Neutrophil (primary cell): ENCODE results near the gene ERG.

ENCODE experiments used
- H3K27ac ChIP-seq: fragments of 200-600 bp; sonication (generic); 2 replicates; pipeline ENCODE4 v1.5.1; 2016; ENCODE audit warnings: mild to moderate bottlenecking, moderate library complexity
- H3K27me3 ChIP-seq: fragments of 200-600 bp; sonication (generic); 2 replicates; pipeline ENCODE4 v1.6.0; 2016; ENCODE audit warnings: mild to moderate bottlenecking
- H3K36me3 ChIP-seq: fragments of 200-600 bp; sonication (generic); 2 replicates; pipeline ENCODE4 v1.5.1; 2017
- H3K4me1 ChIP-seq, 2 experiments: fragments of 200-600 bp in 1 of 2; sonication (generic) in 1 of 2; 1 replicate in 1 of 2; 2 replicates in 1 of 2; pipeline versions ENCODE4 v1.5.1 to v1.6.1; 2013 to 2016; ENCODE audit warnings: low read depth in 1 of 2, low read length in 1 of 2, mild to moderate bottlenecking in 1 of 2, moderate library complexity in 1 of 2; ENCODE audit not compliant: control insufficient read depth in 1 of 2, insufficient read depth in 1 of 2
- H3K4me3 ChIP-seq, 2 experiments: fragments of 200-600 bp in 1 of 2; sonication (generic) in 1 of 2; 1 replicate in 1 of 2; 2 replicates in 1 of 2; pipeline ENCODE4 v1.5.1; 2013 to 2016; ENCODE audit warnings: low read depth in 1 of 2, low read length in 1 of 2, mild to moderate bottlenecking in 1 of 2, moderate library complexity in 1 of 2
- H3K9me3 ChIP-seq: fragments of 200-600 bp; sonication (generic); 2 replicates; pipeline ENCODE4 v1.5.1; 2016
- CTCF ChIP-seq: fragments of 200-600 bp; sonication (generic); IDR thresholded peaks from 2 replicates; pipeline ENCODE4 v1.5.1; 2016; ENCODE audit warnings: antibody characterized with exemption

The ERG gene

GRCh38 chr21:38448671-38449385 is 49.4 kb downstream of the ERG start:
- no peaks in the 10 kb centered on the region for H3K36me3 ChIP-seq
- H3K27me3 ChIP-seq: no peaks in the 10 kb centered on the region
- H3K27ac ChIP-seq: peak overlapping the region; percentile 71

GRCh38 chr21:38447611-38448010 is 50.7 kb downstream of the ERG start:
- no peaks in the 10 kb centered on the region for H3K27me3 ChIP-seq
- H3K4me1 ChIP-seq: peaks cover 28 to 29% of the 10 kb centered on the region in 2 experiments
- H3K4me3 ChIP-seq: no peak overlapping the region
- no peaks in the 10 kb centered on the region for H3K9me3 ChIP-seq
- peaks cover 3% of the 10 kb centered on the region for H3K36me3 ChIP-seq
- no peak for TF ChIP-seq CTCF
- H3K27ac ChIP-seq: peak overlapping the region; percentile 71

More at GRCh38 chr21:38448671-38449385, 49.4 kb downstream of the ERG start:
- H3K4me1 ChIP-seq: peaks cover 28 to 29% of the 10 kb centered on the region in 2 experiments
- no peaks in the 10 kb centered on the region for H3K9me3 ChIP-seq
- H3K4me3 ChIP-seq: no peak overlapping the region
- no peak for TF ChIP-seq CTCF

- Histone ChIP-seq H3K27ac (no peak overlapping the region), H3K4me3 (no peak overlapping the region), H3K9me3 (no peaks in the 10 kb centered on the region), H3K4me1 (peaks cover 44% of the 10 kb centered on the region in 2 experiments), H3K27me3 (no peaks in the 10 kb centered on the region), H3K36me3 (peaks cover 3% of the 10 kb centered on the region)
- no peak for TF ChIP-seq CTCF
Measured at GRCh38 chr21:38444691-38445090, 53.6 kb downstream of the ERG start.

GRCh38 chr21:38443110-38443509 is 55.2 kb downstream of the ERG start:
- TF ChIP-seq CTCF: no peak
- H3K27me3 ChIP-seq: no peaks in the 10 kb centered on the region
- H3K4me1 ChIP-seq: peaks cover 49 to 50% of the 10 kb centered on the region in 2 experiments
- no peak overlapping the region for H3K4me3 ChIP-seq
- no peaks in the 10 kb centered on the region for H3K9me3 ChIP-seq
- peaks cover 3% of the 10 kb centered on the region for H3K36me3 ChIP-seq
- H3K27ac ChIP-seq: peak overlapping the region; percentile 11

GRCh38 chr21:38441153-38441552 is 57.1 kb downstream of the ERG start:
- peaks cover 3% of the 10 kb centered on the region for H3K36me3 ChIP-seq
- H3K27ac ChIP-seq: peak overlapping the region; percentile 81
- no peak for TF ChIP-seq CTCF
- peaks cover 49 to 50% of the 10 kb centered on the region in 2 experiments for H3K4me1 ChIP-seq
- no peaks in the 10 kb centered on the region for H3K27me3 ChIP-seq
- H3K4me3 ChIP-seq: no peak overlapping the region
- H3K9me3 ChIP-seq: no peaks in the 10 kb centered on the region
